GM12878 (cell line): ENCODE data around the gene CXCL1. TPM values are rescaled to one million over a fixed set of nuclear protein-coding genes. Genes with fewer than 3 reads are reported as not detected.

Source experiments
- ATAC-seq: fragments of 200-7000 bp; cut with Tn5 transposase; 3 replicates; pipeline ENCODE4 v1.9.1; 2020; ENCODE audit warnings: mild to moderate bottlenecking, moderate library complexity
- BruUV-seq: library from RNA; stranded (reverse); fragments of 400-500 nt; replicated peaks from 2 replicates; lab custom pipeline; 2021; lab: Mats Ljungman, UMichigan
- CTCF ChIA-PET: fragments of 300-600 bp; sonication (Branson Sonifier 250); formaldehyde crosslinking; extraction: SDS; loops from one replicate; lab custom pipeline; 2021; ENCODE audit warnings: inconsistent platforms; lab: Yijun Ruan, JAX
- POLR2A ChIA-PET: fragments of 350-600 bp; formaldehyde crosslinking; extraction: SDS; loops from one replicate; lab custom pipeline; 2021; ENCODE audit warnings: inconsistent platforms; lab: Charles Lee
- RAD21 ChIA-PET: fragments of 300-600 bp; sonication (Branson Sonifier 250); formaldehyde crosslinking; loops from one replicate; lab custom pipeline; 2023; ENCODE audit warnings: antibody characterized with exemption; ENCODE audit not compliant: unreplicated experiment; lab: Charles Lee
- SMC1A ChIA-PET: fragments of 300-600 bp; sonication (Branson Sonifier 250); formaldehyde crosslinking; loops from one replicate; lab custom pipeline; 2023; ENCODE audit not compliant: unreplicated experiment, uncharacterized antibody; lab: Charles Lee
- DNase-seq: peaks from one replicate; pipeline ENCODE4 v3.0.0-alpha.2; 2011; ENCODE audit warnings: low read depth, low spot score
- FAIRE-seq: peaks from 3 replicates; lab custom pipeline; 2011; peaks lifted over from hg19 to GRCh38; lab: Jason Lieb, UNC
- H2AFZ ChIP-seq: 2 replicates; pipeline ENCODE4 v1.6.0; 2011; ENCODE audit warnings: low read depth, low read length, control low read depth; ENCODE audit not compliant: control insufficient read depth
- H3K27ac ChIP-seq: 2 replicates; pipeline ENCODE4 v1.5.1; 2011; ENCODE audit warnings: control low read depth; ENCODE audit not compliant: control insufficient read depth, insufficient read depth
- H3K27me3 ChIP-seq, 2 experiments: replicated peaks in 1 of 2; 2 replicates each; pipeline versions ENCODE4 v1.6.0 to v1.6.1; 2011; ENCODE audit warnings: low read length in 1 of 2; ENCODE audit not compliant: control insufficient read depth in 2 of 2, insufficient read depth in 2 of 2
- H3K36me3 ChIP-seq, 2 experiments: 2 replicates each; pipeline ENCODE4 v1.5.1; 2011; ENCODE audit warnings: low read length in 1 of 2; ENCODE audit not compliant: control insufficient read depth in 2 of 2, insufficient read depth in 2 of 2
- H3K4me1 ChIP-seq: 2 replicates; pipeline ENCODE4 v1.6.1; 2011; ENCODE audit warnings: mild to moderate bottlenecking, low read length, moderate library complexity, mixed read lengths; ENCODE audit not compliant: control insufficient read depth, insufficient read depth
- H3K4me2 ChIP-seq: 2 replicates; pipeline ENCODE4 v1.6.0; 2011; ENCODE audit warnings: control low read depth; ENCODE audit not compliant: control insufficient read depth, insufficient read depth
- H3K4me3 ChIP-seq: fragments of 200-600 bp; sonication (generic); 2 replicates; pipeline ENCODE4 v1.5.1; 2016
- H3K79me2 ChIP-seq: 2 replicates; pipeline ENCODE4 v1.6.0; 2011; ENCODE audit warnings: low read length; ENCODE audit not compliant: control insufficient read depth, insufficient read depth
- H3K9ac ChIP-seq: 2 replicates; pipeline ENCODE4 v1.8.0; 2011; ENCODE audit warnings: low read length, control low read depth, mixed read lengths; ENCODE audit not compliant: control insufficient read depth, insufficient read depth
- H3K9me3 ChIP-seq: replicated peaks from 3 replicates; pipeline ENCODE4 v1.5.1; 2011; ENCODE audit warnings: mild to moderate bottlenecking, low read length; ENCODE audit not compliant: control insufficient read depth, insufficient read depth
- H4K20me1 ChIP-seq: 2 replicates; pipeline ENCODE4 v1.6.0; 2011; ENCODE audit not compliant: control insufficient read depth, insufficient read depth
- CEBPB ChIP-seq, 2 experiments: fragments of 150-350 bp in 1 of 2; IDR thresholded peaks; 2 replicates each; pipeline ENCODE4 v1.6.1; 2012 to 2014; ENCODE audit warnings: low read depth in 2 of 2, low read length in 2 of 2, borderline replicate concordance in 1 of 2, inconsistent platforms in 1 of 2
- FOS ChIP-seq: IDR thresholded peaks from 3 replicates; pipeline ENCODE4 v1.6.1; 2011; ENCODE audit warnings: borderline replicate concordance; ENCODE audit not compliant: insufficient read length; ENCODE audit errors: extremely low read depth
- GABPA ChIP-seq: IDR thresholded peaks from 2 replicates; pipeline ENCODE4 v1.6.1; 2014; ENCODE audit warnings: antibody characterized with exemption, low read depth, mild to moderate bottlenecking, inconsistent platforms
- MEF2A ChIP-seq: IDR thresholded peaks from 2 replicates; pipeline ENCODE4 v1.6.1; 2011; ENCODE audit warnings: low read depth, mild to moderate bottlenecking, low read length, moderate library complexity; ENCODE audit not compliant: insufficient read depth
- MTA2 ChIP-seq: fragments of 450-650 bp; IDR thresholded peaks from 2 replicates; pipeline ENCODE4 v1.6.1; 2016; ENCODE audit warnings: low read depth, mild to moderate bottlenecking, moderate library complexity
- MYC ChIP-seq: IDR thresholded peaks from 2 replicates; pipeline ENCODE4 v1.6.1; 2011; ENCODE audit warnings: mild to moderate bottlenecking, low read length, moderate library complexity, inconsistent platforms; ENCODE audit not compliant: insufficient read depth, insufficient replicate concordance, insufficient read length, severe bottlenecking
- PAX5 ChIP-seq: IDR thresholded peaks from 2 replicates; pipeline ENCODE4 v1.6.1; 2011; ENCODE audit warnings: low read depth, low read length, borderline replicate concordance
- SIX5 ChIP-seq: IDR thresholded peaks from 2 replicates; pipeline ENCODE4 v1.6.1; 2011; ENCODE audit warnings: mild to moderate bottlenecking, low read depth, low read length, moderate library complexity; ENCODE audit not compliant: severe bottlenecking
- SPI1 ChIP-seq: IDR thresholded peaks from 2 replicates; pipeline ENCODE4 v1.6.1; 2011; ENCODE audit warnings: low read depth, mild to moderate bottlenecking, low read length, moderate library complexity, borderline replicate concordance; ENCODE audit not compliant: insufficient read depth
- SRF ChIP-seq, 2 experiments: IDR thresholded peaks; 2 replicates each; pipeline ENCODE4 v1.6.1; 2011; ENCODE audit warnings: low read depth in 2 of 2, low read length in 2 of 2, mild to moderate bottlenecking in 1 of 2, moderate library complexity in 1 of 2
- STAT1 ChIP-seq: fragments of 450-650 bp; conservative IDR thresholded peaks from 2 replicates; pipeline ENCODE4 v1.6.1; 2014; ENCODE audit warnings: antibody characterized with exemption, mild to moderate bottlenecking
- TARDBP ChIP-seq: IDR thresholded peaks from 2 replicates; pipeline ENCODE4 v1.6.1; 2016; ENCODE audit warnings: borderline replicate concordance
- TCF7 ChIP-seq: IDR thresholded peaks from 2 replicates; pipeline ENCODE4 v1.6.1; 2014; ENCODE audit warnings: antibody characterized with exemption, borderline replicate concordance
- USF2 ChIP-seq: IDR thresholded peaks from 2 replicates; pipeline ENCODE4 v1.6.1; 2011; ENCODE audit warnings: low read depth, low read length, improper control_type of control experiment, borderline replicate concordance
- YBX1 ChIP-seq: fragments of 450-650 bp; IDR thresholded peaks from 2 replicates; pipeline ENCODE4 v1.6.1; 2016; ENCODE audit warnings: antibody characterized with exemption
- ZNF384 ChIP-seq: IDR thresholded peaks from 2 replicates; pipeline ENCODE4 v1.6.1; 2012; ENCODE audit warnings: low read depth, mild to moderate bottlenecking, low read length, improper control_type of control experiment, borderline replicate concordance
- WGBS: methylation state at CpG from one replicate; pipeline ENCODE4 v1.1.6; 2016; ENCODE audit warnings: low lambda C conversion rate; ENCODE audit not compliant: insufficient replicate concordance, insufficient coverage; ENCODE audit errors: missing lambda C conversion rate; 5-methylcytosine and 5-hydroxymethylcytosine counted together
- in situ Hi-C: fragments of 300-500 bp; cut with MboI; formaldehyde crosslinking; loops from 9 replicates; pipeline ENCODE4 v1.14.3; 2018; ENCODE audit warnings: mixed read lengths
- intact Hi-C: fragments of 100-400 bp; cut with micrococcal nuclease; formaldehyde crosslinking; loops from one replicate; pipeline ENCODE4 v1.14.2; 2022; ENCODE audit not compliant: unreplicated experiment
- polyA plus RNA-seq, 11 experiments: library from polyadenylated mRNA; depleted of rRNA in 4 of 11; unstranded in 6 of 11; stranded (reverse) in 5 of 11; fragments of >200 nt; fragmentation: Nextera tagmentation in 4 of 11; fragmentation: Illumina TruSeq in 1 of 11; extraction: Ambion mirVana in 4 of 11; extraction: Trizol in 1 of 11; gene quantifications; 1 replicate in 1 of 11; 2 replicates in 10 of 11; pipeline versions ENCODE4 v1.2.1 to v1.2.3, GENCODE V29; 2011 to 2016; ENCODE audit warnings: inconsistent platforms in 2 of 11, missing spikeins in 2 of 11, low read depth in 1 of 11
- total RNA-seq, 4 experiments: library from RNA; depleted of rRNA in 3 of 4; stranded (reverse); fragments of >200 nt in 3 of 4; fragmentation: Illumina TruSeq in 1 of 4; extraction: Trizol in 1 of 4; gene quantifications; 2 replicates each; pipeline versions ENCODE4 v1.2.1 to v1.2.3, GENCODE V29; 2013 to 2021
- TF ChIP-seq, protein P1 (sequence below): IDR thresholded peaks from 2 replicates; pipeline ENCODE4 v1.6.1; 2011; ENCODE audit warnings: mild to moderate bottlenecking, low read depth, low read length, moderate library complexity; ENCODE audit not compliant: insufficient replicate concordance

Gene CXCL1
- total and polyA plus RNA-seq, 10 of the 15 experiments (the other 5 are each of a cell fraction or from before 2014, with no cell fraction given), result not detected

GRCh38 chr4:73843369-73843768 lies 25.8 kb upstream of the CXCL1 start:
- Histone ChIP-seq H3K9me3 (no peaks in the 10 kb centered on the region), H4K20me1 (no peaks in the 10 kb centered on the region), H3K79me2 (no peaks in the 10 kb centered on the region), H3K4me2 (no peak overlapping the region), H3K27me3 (no peaks in the 10 kb centered on the region), H2AFZ (no peak overlapping the region), H3K9ac (no peak overlapping the region), H3K36me3 (no peaks in the 10 kb centered on the region), H3K4me1 (no peaks in the 10 kb centered on the region), H3K27ac (no peak overlapping the region), H3K4me3 (no peak overlapping the region)
- RAD21 ChIA-PET, result no interaction called here
- DNase-seq, result no peak
- intact Hi-C loops, result no loop called here
- POLR2A ChIA-PET, result no interaction called here
- ATAC-seq, result no peak
- CTCF ChIA-PET, result interaction anchor here (2.1 kb wide), 1 partner anchor 21 kb away, joined by 6 read pairs; no protein-coding TSS in a partner anchor
- SMC1A ChIA-PET, result interaction anchor here (0.6 kb wide), 1 partner anchor 212 kb away, joined by 3 read pairs; no protein-coding TSS in a partner anchor
- FAIRE-seq, result no peak
- no TSS peak for BruUV-seq
- TF ChIP-seq PAX5, result no peak
- in situ Hi-C loops, result no loop called here

DNA sequence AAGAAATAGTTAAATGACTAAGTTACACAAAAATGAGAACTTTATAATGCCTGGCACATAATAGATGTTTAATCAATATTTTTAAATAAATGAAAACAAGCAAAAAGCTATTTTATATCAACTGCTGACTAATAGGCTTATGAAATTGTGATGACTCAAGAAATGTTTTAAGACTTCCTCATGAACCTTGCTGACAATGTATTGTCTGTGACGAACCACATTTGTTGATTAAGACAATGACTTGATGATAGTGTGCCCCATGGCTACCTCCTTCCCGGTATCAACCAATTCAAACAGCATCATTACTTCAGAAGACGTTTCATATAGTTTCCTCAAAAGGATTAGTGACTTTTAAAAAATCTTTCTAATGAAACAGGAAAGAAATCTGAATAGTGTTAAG lies 24.8 kb upstream of the CXCL1 start:
- ChIA-PET CTCF (interaction anchor here (1.9 to 2.1 kb wide), 2 partner anchors 19 to 20 kb away, joined by 4 to 6 read pairs; no protein-coding TSS in a partner anchor), POLR2A (no interaction called here), SMC1A (no interaction called here), RAD21 (no interaction called here)
- H3K27me3 ChIP-seq, result no peaks in the 10 kb centered on the region
- DNase-seq (no peak), ATAC-seq (no peak), FAIRE-seq (no peak)
- H3K79me2 ChIP-seq, result no peaks in the 10 kb centered on the region
- H3K9me3 ChIP-seq, result no peaks in the 10 kb centered on the region
- H3K4me1 ChIP-seq, result no peaks in the 10 kb centered on the region
- H3K27ac ChIP-seq, result no peak overlapping the region
- no peak overlapping the region for H3K4me3 ChIP-seq
- intact Hi-C loops, result no loop called here
- no TSS peak for BruUV-seq
- no peaks in the 10 kb centered on the region for H3K36me3 ChIP-seq
- no peak overlapping the region for H2AFZ ChIP-seq
- in situ Hi-C loops, result no loop called here
- H3K4me2 ChIP-seq, result no peak overlapping the region
- 2% methylated on average over 3 of the region's 3 CpGs for WGBS
- H4K20me1 ChIP-seq, result no peaks in the 10 kb centered on the region
- no peak overlapping the region for H3K9ac ChIP-seq
- TF ChIP-seq SPI1 (no peak), MTA2 (no peak), MEF2A (no peak), CEBPB (IDR thresholded peaks at IDR 0.05; ENCODE audit: borderline replicate concordance in 1 of 2, low read depth in 2 of 2, low read length in 2 of 2) (no peak), TARDBP (no peak), YBX1 (no peak), TCF7 (no peak), FOS (no peak), STAT1 (no peak), SIX5 (no peak), ZNF384 (no peak), SRF (IDR thresholded peaks at IDR 0.05; ENCODE audit: low read depth in 2 of 2, low read length in 2 of 2) (no peak), USF2 (no peak), GABPA (no peak), PAX5 (no peak), MYC (no peak)
- TF ChIP-seq, protein P1, sequence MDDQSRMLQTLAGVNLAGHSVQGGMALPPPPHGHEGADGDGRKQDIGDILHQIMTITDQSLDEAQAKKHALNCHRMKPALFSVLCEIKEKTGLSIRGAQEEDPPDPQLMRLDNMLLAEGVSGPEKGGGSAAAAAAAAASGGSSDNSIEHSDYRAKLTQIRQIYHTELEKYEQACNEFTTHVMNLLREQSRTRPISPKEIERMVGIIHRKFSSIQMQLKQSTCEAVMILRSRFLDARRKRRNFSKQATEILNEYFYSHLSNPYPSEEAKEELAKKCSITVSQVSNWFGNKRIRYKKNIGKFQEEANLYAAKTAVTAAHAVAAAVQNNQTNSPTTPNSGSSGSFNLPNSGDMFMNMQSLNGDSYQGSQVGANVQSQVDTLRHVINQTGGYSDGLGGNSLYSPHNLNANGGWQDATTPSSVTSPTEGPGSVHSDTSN, result no peak
